GM21528 (cell line): ENCODE data around the gene MRPL18.

ENCODE experiments used
- ATAC-seq: cut with Tn5 transposase; IDR thresholded peaks from one replicate; pipeline ENCODE4 v1.9.1; 2021; ENCODE audit warnings: mild to moderate bottlenecking, moderate library complexity; ENCODE audit not compliant: unreplicated experiment, low FRiP score

MRPL18 gene

GRCh38 chr6:159837511-159837910, 47.2 kb downstream of the MRPL18 start:
- no peak for ATAC-seq

GRCh38 chr6:159838020-159838744, 47.9 kb downstream of the MRPL18 start:
- ATAC-seq: no peak

GRCh38 chr6:159842035-159842434, 51.8 kb downstream of the MRPL18 start:
- no peak for ATAC-seq

GRCh38 chr6:159844737-159845645, 54.7 kb downstream of the MRPL18 start:
- no peak for ATAC-seq
